Right lobe of liver (tissue), 4 donors: Measurements from ENCODE around the gene FEN1.

Experiments used
- CTCF ChIP-seq, 4 donors: fragments of 200-600 bp in 3 of 4; fragments of 450-650 bp in 1 of 4; IDR thresholded peaks; one replicate each; pipeline versions ENCODE4 v1.5.1 to v1.8.0; 2016 to 2022; ENCODE audit warnings: antibody characterized with exemption in 4 of 4, mild to moderate bottlenecking in 2 of 4
- POLR2A ChIP-seq: fragments of 450-650 bp; IDR thresholded peaks from one replicate; pipeline ENCODE4 v1.6.1; 2017; ENCODE audit warnings: antibody characterized with exemption, mild to moderate bottlenecking
- donor health status: DM: no; HTN: no; CAD: no.
- donor health status: DM: no; HTN: no; CAD: no.
- donor health status: DM: no; HTN: yes; CAD: no.

- TF ChIP-seq CTCF (IDR thresholded peaks at IDR 0.05) (no peak), POLR2A (no peak)
Observed at GRCh38 chr11:61784506-61784805, 8.3 kb upstream of the FEN1 start.
